Uterus (tissue), 2 donors: ENCODE measurements around the gene CYP2W1.

Experiments used
- POLR2A ChIP-seq, 2 donors: fragments of 450-650 bp; IDR thresholded peaks; one replicate each; pipeline ENCODE4 v1.6.1; 2016; ENCODE audit warnings: antibody characterized with exemption in 2 of 2, mild to moderate bottlenecking in 1 of 2, moderate library complexity in 1 of 2
- TF ChIP-seq, protein P1 (sequence below), 4 experiments: fragments of 200-600 bp in 2 of 4; fragments of 450-650 bp in 2 of 4; sonication (generic) in 2 of 4; IDR thresholded peaks; one replicate each; pipeline ENCODE4 v1.5.1; 2016 to 2019; ENCODE audit warnings: antibody characterized with exemption in 4 of 4, mild to moderate bottlenecking in 2 of 4, moderate library complexity in 1 of 4

DNA sequence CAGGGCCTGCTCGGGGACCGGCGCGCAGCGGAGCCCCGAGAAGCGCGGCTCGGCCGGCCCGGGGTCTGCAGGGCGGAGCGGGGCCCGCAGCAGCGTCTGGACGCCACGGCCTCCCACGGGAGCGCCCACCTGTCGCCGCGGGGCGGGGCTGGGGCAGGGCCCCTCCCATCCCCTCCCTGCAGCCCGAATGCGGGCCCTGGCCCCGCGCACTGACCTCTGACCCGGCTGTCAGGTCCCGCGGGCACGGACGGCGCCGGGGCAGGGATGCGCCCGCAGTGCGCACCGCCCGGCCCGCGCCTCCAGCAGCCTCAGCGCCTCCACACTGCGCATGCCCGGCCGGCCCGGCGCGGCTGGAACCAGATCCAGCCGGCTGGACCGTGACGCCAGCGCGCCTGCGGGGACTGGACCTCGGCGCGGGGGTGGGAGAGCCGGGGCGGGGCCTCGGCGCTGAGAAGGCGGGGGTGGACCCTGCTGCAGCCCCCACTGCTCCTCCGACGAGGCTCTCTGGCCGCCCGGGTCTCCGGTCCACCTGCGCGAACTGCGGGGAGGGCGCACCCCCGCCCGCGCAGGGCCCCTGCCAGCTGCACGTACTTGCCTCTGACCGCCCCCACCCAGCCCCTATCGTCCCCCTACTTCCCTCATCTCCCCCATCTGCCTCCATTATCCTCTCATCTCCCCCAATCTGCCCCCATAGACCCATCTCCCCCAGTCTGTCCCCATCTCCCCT is 45.2 kb downstream of the CYP2W1 start:
- peak; percentile 75 to 82 for TF ChIP-seq POLR2A (IDR thresholded peaks at IDR 0.05)
- TF ChIP-seq, protein P1, sequence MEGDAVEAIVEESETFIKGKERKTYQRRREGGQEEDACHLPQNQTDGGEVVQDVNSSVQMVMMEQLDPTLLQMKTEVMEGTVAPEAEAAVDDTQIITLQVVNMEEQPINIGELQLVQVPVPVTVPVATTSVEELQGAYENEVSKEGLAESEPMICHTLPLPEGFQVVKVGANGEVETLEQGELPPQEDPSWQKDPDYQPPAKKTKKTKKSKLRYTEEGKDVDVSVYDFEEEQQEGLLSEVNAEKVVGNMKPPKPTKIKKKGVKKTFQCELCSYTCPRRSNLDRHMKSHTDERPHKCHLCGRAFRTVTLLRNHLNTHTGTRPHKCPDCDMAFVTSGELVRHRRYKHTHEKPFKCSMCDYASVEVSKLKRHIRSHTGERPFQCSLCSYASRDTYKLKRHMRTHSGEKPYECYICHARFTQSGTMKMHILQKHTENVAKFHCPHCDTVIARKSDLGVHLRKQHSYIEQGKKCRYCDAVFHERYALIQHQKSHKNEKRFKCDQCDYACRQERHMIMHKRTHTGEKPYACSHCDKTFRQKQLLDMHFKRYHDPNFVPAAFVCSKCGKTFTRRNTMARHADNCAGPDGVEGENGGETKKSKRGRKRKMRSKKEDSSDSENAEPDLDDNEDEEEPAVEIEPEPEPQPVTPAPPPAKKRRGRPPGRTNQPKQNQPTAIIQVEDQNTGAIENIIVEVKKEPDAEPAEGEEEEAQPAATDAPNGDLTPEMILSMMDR (IDR thresholded peaks at IDR 0.05) = no peak
